ENCODE data around the gene FAM221B. TPM values are rescaled to one million over a fixed set of nuclear protein-coding genes. Genes with fewer than 3 reads are reported as not detected.

The FAM221B gene
- polyA plus RNA-seq, 2 donors, result not detected

DNA sequence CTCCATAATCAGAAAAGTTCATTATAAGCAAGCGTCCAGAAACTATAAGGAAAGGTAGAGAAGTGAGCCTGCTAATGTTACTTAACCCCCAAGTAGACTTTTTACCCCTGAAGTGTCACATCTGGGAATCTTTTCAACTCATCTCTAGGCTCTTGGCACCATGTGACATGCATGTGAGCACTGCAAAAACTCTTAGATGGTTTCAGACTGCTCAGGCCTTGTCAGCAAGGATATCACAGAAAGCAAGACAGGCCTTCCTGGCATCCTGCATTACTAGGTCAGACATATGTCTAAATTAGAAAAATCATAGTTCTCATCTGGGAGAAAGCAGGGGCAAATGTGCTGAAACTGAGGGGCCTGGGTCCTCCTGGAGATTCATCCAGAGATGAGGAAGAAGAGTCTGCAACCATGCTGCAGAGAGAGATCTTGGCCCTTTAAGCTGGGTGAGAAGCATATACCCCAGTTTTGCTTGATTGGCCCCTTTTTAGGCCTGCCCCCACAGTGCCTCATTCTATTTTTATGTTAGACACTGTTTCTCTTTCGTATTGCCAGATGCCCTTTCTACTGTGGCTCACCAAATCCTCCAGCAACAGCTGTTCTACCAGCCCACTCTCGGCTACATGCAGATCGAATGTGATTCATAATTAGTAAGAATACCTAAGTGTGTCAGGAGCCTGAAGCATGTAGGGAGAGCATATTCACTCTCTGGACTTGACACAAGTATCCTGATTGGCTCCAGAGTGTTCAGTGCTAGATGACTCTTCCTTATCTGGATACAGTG is 19.4 kb upstream of the FAM221B start:
- peak overlapping the region in 1 of 2 donors; percentile 53 for H3K27ac ChIP-seq (ENCODE audit: low read depth in 2 of 2, low read length in 1 of 2)
- H3K27me3 ChIP-seq (ENCODE audit: control insufficient read depth in 1 of 2, insufficient read depth in 2 of 2, low read length in 2 of 2), result no peaks in the 10 kb centered on the region
- H3K4me1 ChIP-seq (ENCODE audit: control insufficient read depth in 2 of 2, insufficient read depth in 2 of 2, low read length in 1 of 2), result peaks cover 0 to 13% of the 10 kb centered on the region in 2 donors
- peaks cover 3 to 5% of the 10 kb centered on the region in 2 donors for H3K36me3 ChIP-seq (ENCODE audit: control insufficient read depth in 2 of 2, insufficient read depth in 2 of 2, low read length in 1 of 2)
- 53 to 56% methylated on average over 4 of the region's 4 CpGs for WGBS, 2 donors
- no peaks in the 10 kb centered on the region for H3K9me3 ChIP-seq (ENCODE audit: control insufficient read depth in 2 of 2, insufficient read depth in 1 of 2, low read depth in 1 of 2, low read length in 1 of 2)
- no peak overlapping the region for H3K4me3 ChIP-seq (ENCODE audit: low read depth in 1 of 2, low read length in 2 of 2)

DNA sequence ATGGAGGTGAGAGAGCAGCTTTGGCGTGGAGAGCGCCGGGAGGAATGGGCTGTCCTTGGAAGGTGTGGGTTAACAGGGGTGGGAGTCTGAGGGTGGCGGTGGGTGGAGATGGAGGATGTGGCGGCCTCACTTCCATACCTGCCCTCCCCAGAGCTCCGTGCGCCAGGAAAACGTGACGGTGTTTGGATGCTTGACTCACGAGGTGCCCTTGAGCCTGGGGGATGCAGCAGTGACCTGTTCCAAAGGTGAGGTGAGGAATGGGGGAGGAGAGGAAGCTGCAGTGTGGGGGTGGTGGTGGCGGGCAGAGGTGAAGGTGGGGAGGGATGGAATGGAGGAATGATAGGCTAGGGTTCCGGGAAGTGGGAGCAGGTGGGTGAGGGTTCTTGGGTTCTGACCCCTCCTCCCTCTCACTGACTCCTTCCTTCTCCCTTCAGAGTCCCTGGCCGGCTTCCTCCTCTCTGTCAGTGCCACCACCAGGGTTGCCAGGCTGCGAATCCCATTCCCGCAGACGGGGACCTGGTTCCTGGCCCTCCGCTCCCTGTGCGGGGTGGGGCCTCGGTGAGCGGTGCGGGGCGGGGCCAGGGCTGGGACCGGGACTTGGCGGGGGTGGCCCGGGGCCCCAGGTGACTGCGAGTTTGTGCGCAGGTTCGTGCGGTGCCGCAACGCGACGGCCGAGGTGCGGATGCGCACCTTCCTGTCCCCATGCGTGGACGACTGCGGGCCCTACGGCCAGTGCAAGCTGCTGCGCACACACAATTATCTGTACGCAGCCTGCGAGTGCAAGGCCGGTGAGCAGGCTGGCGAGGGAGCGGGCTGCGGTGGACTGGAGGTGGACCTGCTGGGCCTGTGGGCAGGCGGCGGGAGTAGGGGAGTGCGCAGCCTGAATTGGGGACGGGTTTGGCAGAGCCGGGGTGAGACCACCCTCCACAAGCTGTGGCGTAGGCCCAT is 17.6 kb upstream of the FAM221B start:
- 59 to 65% methylated on average over 51 to 53 of the region's 53 CpGs for WGBS, 2 donors
- no peaks in the 10 kb centered on the region for H3K9me3 ChIP-seq (ENCODE audit: control insufficient read depth in 2 of 2, insufficient read depth in 1 of 2, low read depth in 1 of 2, low read length in 1 of 2)
- H3K27me3 ChIP-seq (ENCODE audit: control insufficient read depth in 1 of 2, insufficient read depth in 2 of 2, low read length in 2 of 2), result no peaks in the 10 kb centered on the region
- no peak overlapping the region for H3K4me3 ChIP-seq (ENCODE audit: low read depth in 1 of 2, low read length in 2 of 2)
- H3K4me1 ChIP-seq (ENCODE audit: control insufficient read depth in 2 of 2, insufficient read depth in 2 of 2, low read length in 1 of 2), result peaks cover 3 to 16% of the 10 kb centered on the region in 2 donors
- peak overlapping the region in 1 of 2 donors; percentile 48 for H3K27ac ChIP-seq (ENCODE audit: low read depth in 2 of 2, low read length in 1 of 2)
- peaks cover 3 to 5% of the 10 kb centered on the region in 2 donors for H3K36me3 ChIP-seq (ENCODE audit: control insufficient read depth in 2 of 2, insufficient read depth in 2 of 2, low read length in 1 of 2)

DNA sequence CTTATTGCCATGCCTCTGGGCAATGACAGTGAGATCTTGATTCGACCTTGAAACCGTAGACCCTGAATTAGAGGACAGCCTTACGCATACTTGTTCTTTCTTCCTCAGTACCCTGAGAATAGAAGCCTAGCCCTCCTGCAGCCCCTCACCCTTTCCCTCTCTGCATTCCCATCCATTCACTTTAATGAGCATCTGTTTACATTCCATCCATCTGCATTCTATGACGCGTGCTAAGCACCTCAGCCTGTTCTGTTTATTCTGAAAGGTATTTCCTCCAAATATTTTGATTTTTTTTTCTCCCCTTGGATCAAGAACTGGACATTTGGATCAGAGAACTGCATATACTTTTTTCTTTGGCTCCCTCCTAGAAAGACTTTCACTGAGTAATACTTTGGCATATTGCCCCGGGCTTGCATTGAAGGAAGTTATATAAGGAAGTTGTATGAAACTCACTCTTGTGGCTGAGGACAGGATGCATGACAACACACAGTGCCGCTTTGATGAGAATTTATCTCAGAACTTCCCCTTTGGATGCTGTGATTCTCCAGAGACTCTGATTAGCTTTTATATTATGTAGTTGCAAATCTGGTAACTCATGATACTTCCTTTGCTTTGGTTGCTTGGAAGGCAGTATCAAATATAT is 16.2 kb upstream of the FAM221B start:
- Histone ChIP-seq H3K27ac (ENCODE audit: low read depth in 2 of 2, low read length in 1 of 2) (peak overlapping the region; percentile 66 to 77), H3K4me1 (ENCODE audit: control insufficient read depth in 2 of 2, insufficient read depth in 2 of 2, low read length in 1 of 2) (peaks cover 3 to 16% of the 10 kb centered on the region in 2 donors), H3K4me3 (ENCODE audit: low read depth in 1 of 2, low read length in 2 of 2) (no peak overlapping the region), H3K36me3 (ENCODE audit: control insufficient read depth in 2 of 2, insufficient read depth in 2 of 2, low read length in 1 of 2) (peaks cover 3 to 5% of the 10 kb centered on the region in 2 donors), H3K9me3 (ENCODE audit: control insufficient read depth in 2 of 2, insufficient read depth in 1 of 2, low read depth in 1 of 2, low read length in 1 of 2) (no peaks in the 10 kb centered on the region), H3K27me3 (ENCODE audit: control insufficient read depth in 1 of 2, insufficient read depth in 2 of 2, low read length in 2 of 2) (no peaks in the 10 kb centered on the region)
- WGBS, 2 donors, result 20 to 30% methylated on average over 7 of the region's 7 CpGs

DNA sequence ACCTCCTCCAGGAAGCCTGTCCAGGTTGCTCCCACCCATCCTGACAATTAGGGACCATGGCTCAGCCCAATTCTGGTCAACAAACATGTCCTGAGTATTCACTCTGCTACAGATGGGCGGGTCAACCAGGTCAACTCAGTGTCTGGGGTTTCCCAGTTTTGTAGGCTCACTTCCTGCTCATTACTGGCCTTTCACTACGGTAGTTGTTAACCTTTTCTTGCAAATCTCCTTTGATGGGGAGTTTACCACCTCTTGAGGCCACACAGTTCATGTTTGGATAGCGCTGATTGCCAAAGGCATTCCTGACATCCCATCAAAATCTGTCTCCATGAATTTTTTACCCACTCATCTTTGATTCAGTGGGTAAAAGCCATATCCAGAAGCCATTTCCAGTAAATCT is 14.3 kb upstream of the FAM221B start:
- Histone ChIP-seq H3K27me3 (ENCODE audit: control insufficient read depth in 1 of 2, insufficient read depth in 2 of 2, low read length in 2 of 2) (no peaks in the 10 kb centered on the region), H3K27ac (ENCODE audit: low read depth in 2 of 2, low read length in 1 of 2) (no peak overlapping the region), H3K4me3 (ENCODE audit: low read depth in 1 of 2, low read length in 2 of 2) (no peak overlapping the region), H3K4me1 (ENCODE audit: control insufficient read depth in 2 of 2, insufficient read depth in 2 of 2, low read length in 1 of 2) (peaks cover 3 to 16% of the 10 kb centered on the region in 2 donors), H3K9me3 (ENCODE audit: control insufficient read depth in 2 of 2, insufficient read depth in 1 of 2, low read depth in 1 of 2, low read length in 1 of 2) (no peaks in the 10 kb centered on the region), H3K36me3 (ENCODE audit: control insufficient read depth in 2 of 2, insufficient read depth in 2 of 2, low read length in 1 of 2) (peaks cover 3 to 4% of the 10 kb centered on the region in 2 donors)
- 76 to 84% methylated on average over 3 of the region's 3 CpGs for WGBS, 2 donors

DNA sequence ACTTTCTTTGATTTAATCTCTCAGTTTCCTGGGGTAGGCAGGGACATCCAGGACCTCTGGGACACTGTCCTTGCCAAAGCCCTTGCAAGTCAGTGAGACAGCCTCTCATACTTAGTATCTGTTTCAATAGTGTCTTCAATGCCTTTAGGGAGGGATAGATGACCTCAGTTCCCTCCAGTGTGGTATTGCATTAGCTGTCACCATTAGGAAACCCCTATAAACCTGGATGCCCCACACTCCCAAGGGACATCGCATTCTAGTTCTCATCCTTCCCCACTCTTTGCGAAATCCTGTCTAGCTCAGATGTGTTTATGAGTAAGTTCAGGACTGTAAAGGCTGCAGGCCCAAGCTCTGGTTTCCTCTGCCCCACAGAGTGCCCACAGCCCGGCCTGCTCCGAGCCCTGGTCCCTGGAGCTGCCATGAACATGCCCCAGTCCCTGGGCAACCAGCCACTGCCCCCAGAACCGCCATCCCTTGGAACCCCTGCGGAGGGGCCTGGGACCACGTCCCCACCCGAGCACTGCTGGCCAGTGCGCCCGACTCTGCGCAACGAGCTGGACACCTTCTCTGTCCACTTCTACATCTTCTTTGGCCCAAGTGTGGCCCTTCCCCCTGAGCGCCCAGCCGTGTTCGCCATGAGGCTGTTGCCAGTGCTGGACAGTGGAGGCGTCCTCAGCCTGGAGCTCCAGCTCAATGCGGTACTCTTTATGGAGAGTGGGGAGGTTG is 13.7 kb upstream of the FAM221B start:
- H3K4me1 ChIP-seq (ENCODE audit: control insufficient read depth in 2 of 2, insufficient read depth in 2 of 2, low read length in 1 of 2), result peaks cover 3 to 16% of the 10 kb centered on the region in 2 donors

DNA sequence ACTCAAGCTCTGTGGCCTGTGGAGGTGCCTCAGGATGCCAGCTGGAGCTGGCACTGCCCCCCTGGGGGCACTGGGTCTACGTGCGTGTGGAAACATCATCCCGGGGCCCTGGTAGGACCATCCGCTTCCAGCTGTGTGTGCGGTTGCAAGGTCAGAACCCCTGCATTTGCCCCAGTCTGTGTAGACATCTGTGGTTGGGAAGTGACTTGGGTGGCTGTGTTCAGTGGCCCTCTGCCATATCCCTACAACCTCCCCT is 13.0 kb upstream of the FAM221B start:
- no peaks in the 10 kb centered on the region for H3K9me3 ChIP-seq (ENCODE audit: control insufficient read depth in 2 of 2, insufficient read depth in 1 of 2, low read depth in 1 of 2, low read length in 1 of 2)
- 82% methylated on average over 5 of the region's 5 CpGs for WGBS, 2 donors
- H3K27me3 ChIP-seq (ENCODE audit: control insufficient read depth in 1 of 2, insufficient read depth in 2 of 2, low read length in 2 of 2), result no peaks in the 10 kb centered on the region
- H3K27ac ChIP-seq (ENCODE audit: low read depth in 2 of 2, low read length in 1 of 2), result no peak overlapping the region
- peaks cover 3 to 13% of the 10 kb centered on the region in 2 donors for H3K4me1 ChIP-seq (ENCODE audit: control insufficient read depth in 2 of 2, insufficient read depth in 2 of 2, low read length in 1 of 2)
- H3K4me3 ChIP-seq (ENCODE audit: low read depth in 1 of 2, low read length in 2 of 2), result no peak overlapping the region
- H3K36me3 ChIP-seq (ENCODE audit: control insufficient read depth in 2 of 2, insufficient read depth in 2 of 2, low read length in 1 of 2), result no peaks in the 10 kb centered on the region

More for the DNA sequence above, 13.7 kb upstream of the FAM221B start:
- 93% methylated on average over 17 of the region's 17 CpGs for WGBS, 2 donors
- no peak overlapping the region for H3K27ac ChIP-seq (ENCODE audit: low read depth in 2 of 2, low read length in 1 of 2)
- H3K27me3 ChIP-seq (ENCODE audit: control insufficient read depth in 1 of 2, insufficient read depth in 2 of 2, low read length in 2 of 2), result no peaks in the 10 kb centered on the region
- H3K4me3 ChIP-seq (ENCODE audit: low read depth in 1 of 2, low read length in 2 of 2), result no peak overlapping the region
- H3K36me3 ChIP-seq (ENCODE audit: control insufficient read depth in 2 of 2, insufficient read depth in 2 of 2, low read length in 1 of 2), result peaks cover 2% of the 10 kb centered on the region in 2 donors
- no peaks in the 10 kb centered on the region for H3K9me3 ChIP-seq (ENCODE audit: control insufficient read depth in 2 of 2, insufficient read depth in 1 of 2, low read depth in 1 of 2, low read length in 1 of 2)

DNA sequence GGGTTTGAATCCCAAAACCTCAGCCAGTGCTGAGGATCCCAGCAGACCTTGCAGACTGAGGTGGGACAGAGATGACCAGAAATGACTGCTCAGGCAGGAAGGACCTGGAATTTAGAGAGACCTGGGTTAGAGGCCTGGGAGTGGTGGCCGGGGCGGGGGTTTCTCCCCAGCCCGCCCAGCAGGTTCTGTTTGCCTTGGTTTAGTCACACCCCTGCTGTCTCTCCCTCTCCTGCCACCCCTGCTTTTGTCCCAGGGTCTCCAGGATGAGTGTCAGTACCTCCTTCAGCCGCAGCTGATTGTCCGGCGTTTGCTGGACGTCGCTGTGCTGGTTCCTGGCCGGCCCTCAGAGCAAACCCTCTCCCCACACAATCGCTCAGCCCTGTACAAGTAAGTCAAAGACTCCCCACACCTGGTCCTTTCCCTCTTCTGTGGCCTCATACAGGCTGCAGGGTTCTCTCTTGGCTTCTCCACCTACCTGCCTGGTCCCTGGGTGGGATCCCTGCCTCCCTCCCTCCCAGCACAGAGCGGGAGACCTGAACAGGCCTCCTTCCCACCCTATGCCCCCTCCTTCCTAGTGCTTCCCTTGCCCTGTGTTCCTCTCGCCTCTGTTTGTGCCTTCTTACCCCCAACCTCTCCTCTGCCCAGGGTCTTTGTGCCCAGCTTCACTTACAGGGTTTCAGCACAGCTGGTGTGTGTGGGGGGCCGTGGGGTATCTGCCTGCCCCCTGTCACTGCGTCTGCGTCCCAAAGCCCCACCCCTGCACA is 12.5 kb upstream of the FAM221B start:
- H3K27me3 ChIP-seq (ENCODE audit: control insufficient read depth in 1 of 2, insufficient read depth in 2 of 2, low read length in 2 of 2), result no peaks in the 10 kb centered on the region
- no peaks in the 10 kb centered on the region for H3K9me3 ChIP-seq (ENCODE audit: control insufficient read depth in 2 of 2, insufficient read depth in 1 of 2, low read depth in 1 of 2, low read length in 1 of 2)
- 89 to 95% methylated on average over 15 of the region's 15 CpGs for WGBS, 2 donors

DNA sequence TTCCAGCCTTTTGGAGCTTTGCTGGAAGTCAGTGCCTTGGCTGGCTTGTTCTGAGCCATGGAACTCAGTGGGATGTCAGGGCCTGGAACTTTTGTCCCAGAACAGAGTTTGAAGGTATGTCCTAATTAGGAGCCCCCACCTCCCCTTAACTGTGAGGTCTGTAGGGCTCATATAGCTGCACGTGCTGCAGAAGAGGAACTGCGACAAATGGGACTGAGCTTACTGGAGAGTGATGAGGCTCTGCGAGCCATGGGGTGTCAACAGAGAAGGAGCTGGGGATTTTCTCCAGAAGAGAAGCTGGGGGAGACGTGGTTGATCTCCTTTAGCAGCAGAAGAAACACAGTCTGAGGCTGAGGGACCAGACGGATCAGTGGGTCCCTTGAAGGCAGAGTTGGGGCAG is 11.4 kb upstream of the FAM221B start:
- H3K36me3 ChIP-seq (ENCODE audit: control insufficient read depth in 2 of 2, insufficient read depth in 2 of 2, low read length in 1 of 2), result no peaks in the 10 kb centered on the region
- H3K27me3 ChIP-seq (ENCODE audit: control insufficient read depth in 1 of 2, insufficient read depth in 2 of 2, low read length in 2 of 2), result no peaks in the 10 kb centered on the region
- peaks cover 3 to 5% of the 10 kb centered on the region in 2 donors for H3K4me1 ChIP-seq (ENCODE audit: control insufficient read depth in 2 of 2, insufficient read depth in 2 of 2, low read length in 1 of 2)
- WGBS, 2 donors, result 87 to 88% methylated on average over 5 of the region's 5 CpGs
- no peak overlapping the region for H3K27ac ChIP-seq (ENCODE audit: low read depth in 2 of 2, low read length in 1 of 2)
- H3K4me3 ChIP-seq (ENCODE audit: low read depth in 1 of 2, low read length in 2 of 2), result no peak overlapping the region
- no peaks in the 10 kb centered on the region for H3K9me3 ChIP-seq (ENCODE audit: control insufficient read depth in 2 of 2, insufficient read depth in 1 of 2, low read depth in 1 of 2, low read length in 1 of 2)

More for the DNA sequence above, 12.5 kb upstream of the FAM221B start:
- no peak overlapping the region for H3K27ac ChIP-seq (ENCODE audit: low read depth in 2 of 2, low read length in 1 of 2)
- H3K4me1 ChIP-seq (ENCODE audit: control insufficient read depth in 2 of 2, insufficient read depth in 2 of 2, low read length in 1 of 2), result peaks cover 3 to 8% of the 10 kb centered on the region in 2 donors
- no peak overlapping the region for H3K4me3 ChIP-seq (ENCODE audit: low read depth in 1 of 2, low read length in 2 of 2)
- no peaks in the 10 kb centered on the region for H3K36me3 ChIP-seq (ENCODE audit: control insufficient read depth in 2 of 2, insufficient read depth in 2 of 2, low read length in 1 of 2)
